Measurements from ENCODE around the gene OR51B6.
"Not testable (repeated sequence)": the region's sequence is repeated elsewhere in the genome, so short reads cannot be mapped to it uniquely, and the experiment has no call there.

The OR51B6 gene

GRCh38 chr11:5351208-5351607 lies at the start of gene OR51B6:
TSS of gene OR51B6 (plus strand) at chr11:5351508. CDS start at chr11:5351508, 0 bp downstream.
- DNase-seq (ENCODE audit: low spot score), result no peak

- no peak for DNase-seq (ENCODE audit: low spot score)
Measured at GRCh38 chr11:5301846-5302245, 49.5 kb upstream of the OR51B6 start, which contains the start of gene OR51B4. TSS of gene OR51B4 (minus strand) at chr11:5301946. CDS start at chr11:5301946, 0 bp downstream.

GRCh38 chr11:5303626-5304025 lies 47.7 kb upstream of the OR51B6 start:
- no peak for DNase-seq (ENCODE audit: low spot score)

- no peak for DNase-seq (ENCODE audit: low spot score)
Measured at GRCh38 chr11:5304046-5304445, 47.3 kb upstream of the OR51B6 start.

GRCh38 chr11:5307256-5308019 lies 43.9 kb upstream of the OR51B6 start:
- DNase-seq (ENCODE audit: low spot score), result no peak

- no peak for DNase-seq (ENCODE audit: low spot score)
Measured at GRCh38 chr11:5310423-5310822, 40.9 kb upstream of the OR51B6 start.

GRCh38 chr11:5313326-5314023 lies 37.8 kb upstream of the OR51B6 start:
- not testable (repeated sequence) for DNase-seq (ENCODE audit: low spot score)

GRCh38 chr11:5317292-5317691 lies 34.0 kb upstream of the OR51B6 start:
- DNase-seq (ENCODE audit: low spot score), result no peak

- no peak for DNase-seq (ENCODE audit: low spot score)
Measured at GRCh38 chr11:5324197-5324596, 27.1 kb upstream of the OR51B6 start, which contains the start of gene OR51B2. TSS of gene OR51B2 (minus strand) at chr11:5324297. CDS start at chr11:5324297, 0 bp downstream.

GRCh38 chr11:5335170-5335569 lies 16.1 kb upstream of the OR51B6 start:
- DNase-seq (ENCODE audit: low spot score), result no peak

GRCh38 chr11:5336331-5336730 lies 15.0 kb upstream of the OR51B6 start:
- no peak for DNase-seq (ENCODE audit: low spot score)

GRCh38 chr11:5337253-5337652 lies 14.1 kb upstream of the OR51B6 start:
- DNase-seq (ENCODE audit: low spot score), result not testable (repeated sequence)

GRCh38 chr11:5339771-5340322 lies 11.5 kb upstream of the OR51B6 start:
- DNase-seq (ENCODE audit: low spot score), result no peak

GRCh38 chr11:5343474-5344335 lies 7.6 kb upstream of the OR51B6 start, which contains the start of gene OR51B5:
TSS of gene OR51B5 (minus strand) at chr11:5343524. CDS start at chr11:5343524, 0 bp downstream.
- no peak for DNase-seq (ENCODE audit: low spot score)

GRCh38 chr11:5345831-5346230 lies 5.5 kb upstream of the OR51B6 start:
- DNase-seq (ENCODE audit: low spot score), result no peak

- no peak for DNase-seq (ENCODE audit: low spot score)
Measured at GRCh38 chr11:5348551-5349194, 2.6 kb upstream of the OR51B6 start.

- no peak for DNase-seq (ENCODE audit: low spot score)
Measured at GRCh38 chr11:5349550-5349949, 1.8 kb upstream of the OR51B6 start.

- DNase-seq (ENCODE audit: low spot score), result not testable (repeated sequence)
Measured at GRCh38 chr11:5356031-5356430, 4.7 kb downstream of the OR51B6 start.

- no peak for DNase-seq (ENCODE audit: low spot score)
Measured at GRCh38 chr11:5362017-5362625, 10.8 kb downstream of the OR51B6 start.

GRCh38 chr11:5363679-5364078 lies 12.4 kb downstream of the OR51B6 start:
- no peak for DNase-seq (ENCODE audit: low spot score)

GRCh38 chr11:5364214-5364613 lies 12.9 kb downstream of the OR51B6 start:
- DNase-seq (ENCODE audit: low spot score), result no peak
